Mucosa of rectum (tissue), 2 donors: ENCODE measurements around the gene NGF.
A peak's percentile ranks its signal among the peaks of the same experiment; 100 is the strongest.

Experiments
- H3K27ac ChIP-seq, 2 donors: one replicate each; pipeline ENCODE4 v1.7.0; 2013; ENCODE audit warnings: inconsistent platforms in 2 of 2, low read depth in 2 of 2, low read length in 2 of 2
- H3K27me3 ChIP-seq, 2 donors: one replicate each; pipeline ENCODE4 v1.7.0; 2013; ENCODE audit warnings: low read length in 2 of 2; ENCODE audit not compliant: control insufficient read depth in 2 of 2, insufficient read depth in 2 of 2
- H3K36me3 ChIP-seq, 2 donors: one replicate each; pipeline ENCODE4 v1.7.0; 2013; ENCODE audit warnings: low read length in 2 of 2; ENCODE audit not compliant: control insufficient read depth in 2 of 2, insufficient read depth in 2 of 2
- H3K4me1 ChIP-seq, 2 donors: one replicate each; pipeline ENCODE4 v1.7.0; 2013; ENCODE audit warnings: low read length in 2 of 2, mild to moderate bottlenecking in 1 of 2; ENCODE audit not compliant: control insufficient read depth in 2 of 2, insufficient read depth in 2 of 2
- H3K4me3 ChIP-seq, 2 donors: one replicate each; pipeline ENCODE4 v1.7.0; 2013; ENCODE audit warnings: low read length in 2 of 2
- H3K9ac ChIP-seq, 2 donors: one replicate each; pipeline ENCODE4 v1.7.0; 2013; ENCODE audit warnings: low read length in 2 of 2, low read depth in 1 of 2, mild to moderate bottlenecking in 1 of 2
- H3K9me3 ChIP-seq, 2 donors: one replicate each; pipeline ENCODE4 v1.7.0; 2013; ENCODE audit warnings: low read length in 2 of 2; ENCODE audit not compliant: control insufficient read depth in 2 of 2
- donor health status: healthy.
- donor health status: Normal muscosa, but diverticular disease.

Gene NGF

DNA sequence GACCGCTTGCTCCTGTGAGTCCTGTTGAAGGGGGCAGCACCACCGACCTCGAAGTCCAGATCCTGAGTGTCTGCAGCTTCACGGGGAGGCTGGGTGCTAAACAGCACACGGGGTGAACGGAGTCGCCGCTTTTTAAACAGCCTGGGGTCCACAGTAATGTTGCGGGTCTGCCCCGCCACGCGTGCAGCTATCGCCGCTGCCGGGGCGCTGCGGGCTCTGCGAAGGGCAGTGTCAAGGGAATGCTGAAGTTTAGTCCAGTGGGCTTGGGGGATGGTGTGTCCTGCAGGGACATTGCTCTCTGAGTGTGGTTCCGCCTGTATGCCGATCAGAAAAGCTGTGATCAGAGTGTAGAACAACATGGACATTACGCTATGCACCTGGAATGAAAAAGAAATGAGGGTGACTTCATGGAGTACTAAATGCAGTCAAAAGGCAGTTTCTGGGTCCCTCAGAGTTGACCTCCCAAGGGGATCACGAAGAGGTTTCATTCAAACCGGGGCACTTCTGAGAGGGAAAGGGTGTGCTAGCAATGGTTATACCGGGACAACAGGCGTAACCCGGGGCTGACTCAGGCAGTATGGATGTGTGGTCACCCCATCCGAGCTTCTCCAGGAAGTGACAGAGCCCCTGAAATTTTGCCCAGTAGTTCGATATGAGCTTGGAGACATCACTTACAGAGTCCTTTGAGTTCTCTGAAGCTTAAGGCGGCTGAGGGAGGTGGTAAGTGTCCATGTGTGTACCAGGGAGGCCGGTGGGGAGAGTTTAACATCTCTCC is 51.4 kb downstream of the NGF start:
- no peaks in the 10 kb centered on the region for H3K4me1 ChIP-seq

DNA sequence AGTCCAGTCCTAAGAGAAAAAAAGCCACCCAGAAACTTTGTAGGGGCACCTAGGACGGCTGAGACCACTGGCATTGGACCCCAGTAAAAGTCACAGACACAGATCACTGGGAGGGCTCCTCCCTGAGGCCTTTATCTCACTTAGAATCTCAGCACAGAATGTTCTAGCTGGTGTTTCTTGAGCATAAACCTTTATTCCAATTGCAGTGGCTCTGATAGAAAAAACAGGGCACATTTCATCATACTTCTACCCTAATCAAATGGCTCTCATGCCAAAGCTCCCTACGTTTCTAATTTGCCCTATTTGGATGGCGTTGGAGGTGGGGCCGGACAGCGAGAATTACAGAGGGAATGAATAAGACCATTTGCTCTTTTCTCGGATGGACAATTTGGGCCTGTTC is 53.8 kb downstream of the NGF start:
- Histone ChIP-seq H3K4me1 (no peaks in the 10 kb centered on the region), H3K27ac (peak overlapping the region in 1 of 2 donors; percentile 57), H3K27me3 (no peaks in the 10 kb centered on the region), H3K9me3 (no peaks in the 10 kb centered on the region), H3K36me3 (no peaks in the 10 kb centered on the region), H3K4me3 (no peak overlapping the region), H3K9ac (no peak overlapping the region)

More for the DNA sequence above, 51.4 kb downstream of the NGF start:
- H3K9ac ChIP-seq: no peak overlapping the region
- H3K4me3 ChIP-seq: no peak overlapping the region
- no peaks in the 10 kb centered on the region for H3K9me3 ChIP-seq
- H3K27ac ChIP-seq: no peak overlapping the region
- no peaks in the 10 kb centered on the region for H3K36me3 ChIP-seq
- H3K27me3 ChIP-seq: no peaks in the 10 kb centered on the region

DNA sequence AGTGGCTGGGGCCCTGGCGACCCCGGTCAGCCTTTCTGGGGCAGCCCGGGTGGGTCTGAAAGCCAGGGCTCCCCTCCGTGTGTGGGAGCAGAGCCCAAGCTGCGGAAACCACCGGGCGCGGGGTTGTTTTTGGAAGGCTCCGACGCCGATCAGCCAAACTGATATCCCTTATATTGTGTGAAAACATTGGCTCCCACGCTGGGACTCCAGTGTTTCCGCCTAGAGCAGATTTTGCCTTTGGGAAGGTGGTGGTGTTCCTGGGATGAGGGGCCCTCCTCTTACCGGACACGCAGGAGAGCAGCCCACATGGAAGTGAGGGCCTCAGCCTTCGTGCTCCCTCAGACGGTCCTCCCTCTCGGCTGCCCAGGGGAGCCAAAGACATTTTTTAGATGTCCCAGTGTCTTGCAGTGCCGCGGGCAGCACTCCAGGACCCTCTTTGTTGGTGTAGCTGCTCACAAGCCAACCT is 54.3 kb downstream of the NGF start:
- Histone ChIP-seq H3K9me3 (no peaks in the 10 kb centered on the region), H3K27ac (peak overlapping the region; percentile 48 to 57), H3K4me3 (no peak overlapping the region), H3K9ac (no peak overlapping the region), H3K4me1 (no peaks in the 10 kb centered on the region), H3K27me3 (no peaks in the 10 kb centered on the region), H3K36me3 (no peaks in the 10 kb centered on the region)

DNA sequence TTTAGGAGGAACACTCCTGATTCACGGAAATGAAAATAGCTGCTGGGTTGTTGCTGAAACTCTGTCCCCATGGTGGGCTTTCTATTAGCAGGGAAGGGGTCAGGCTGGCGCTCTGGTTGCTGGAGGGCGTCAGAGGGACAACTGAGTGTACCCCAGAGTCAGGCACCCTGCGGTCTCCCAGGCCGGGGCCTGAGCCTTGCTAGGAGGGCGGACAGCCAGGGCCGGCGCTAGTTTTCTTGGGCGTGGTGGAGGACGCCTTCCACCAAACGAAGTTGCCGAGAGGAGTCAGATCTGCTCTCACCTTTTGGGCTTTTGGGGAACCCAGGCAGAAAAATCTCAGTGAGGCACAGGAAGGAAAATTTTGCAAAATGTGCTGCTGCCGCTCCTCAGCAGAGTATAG is 54.8 kb downstream of the NGF start:
- Histone ChIP-seq H3K27ac (peak overlapping the region; percentile 48 to 57), H3K9me3 (no peaks in the 10 kb centered on the region), H3K4me1 (no peaks in the 10 kb centered on the region), H3K4me3 (no peak overlapping the region), H3K36me3 (no peaks in the 10 kb centered on the region), H3K9ac (peak overlapping the region in 1 of 2 donors; percentile 27), H3K27me3 (no peaks in the 10 kb centered on the region)

DNA sequence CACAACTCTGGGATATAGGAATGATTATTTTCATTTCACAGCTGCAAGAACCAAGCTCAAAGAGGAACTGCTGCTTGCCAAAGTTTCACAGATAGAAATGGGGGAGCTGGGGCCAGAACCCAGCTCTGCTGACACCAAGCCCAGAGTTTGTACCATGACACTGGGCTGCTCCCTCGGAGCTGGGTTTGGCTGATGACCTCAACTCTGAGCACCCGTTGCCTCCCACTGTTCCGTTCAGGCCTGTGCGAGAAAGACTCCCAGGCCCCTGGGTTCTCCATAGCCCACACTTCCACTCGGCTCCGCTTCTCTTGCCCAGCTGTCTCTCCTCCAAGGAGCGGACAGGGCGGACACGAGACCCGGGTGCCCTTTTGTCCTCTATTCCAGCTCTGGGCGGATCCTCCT is 55.2 kb downstream of the NGF start:
- Histone ChIP-seq H3K4me1 (no peaks in the 10 kb centered on the region), H3K36me3 (no peaks in the 10 kb centered on the region), H3K9me3 (no peaks in the 10 kb centered on the region), H3K4me3 (no peak overlapping the region), H3K27ac (peak overlapping the region; percentile 48 to 57), H3K9ac (no peak overlapping the region), H3K27me3 (no peaks in the 10 kb centered on the region)

DNA sequence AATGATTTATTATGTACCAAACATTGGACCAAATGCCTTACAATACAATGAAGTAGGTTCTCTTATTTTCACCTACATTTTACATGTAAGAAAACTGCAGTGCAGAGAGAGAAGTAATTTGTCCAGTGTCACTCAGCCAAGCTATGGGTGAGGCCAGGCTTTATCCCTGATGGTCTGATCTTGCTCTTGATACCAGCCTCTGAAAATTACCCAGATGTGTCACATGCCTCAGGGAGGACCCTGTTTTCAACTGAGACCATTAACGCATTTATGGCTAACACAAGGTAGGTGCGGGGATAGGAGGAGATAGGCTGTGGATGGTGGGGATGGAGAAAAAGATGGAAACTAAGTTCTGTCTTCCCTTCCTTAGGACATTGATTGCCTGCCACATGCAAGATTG is 56.9 kb downstream of the NGF start:
- no peak overlapping the region for H3K9ac ChIP-seq
- no peak overlapping the region for H3K4me3 ChIP-seq
- peaks cover 0 to 5% of the 10 kb centered on the region in 2 donors for H3K9me3 ChIP-seq
- H3K36me3 ChIP-seq: no peaks in the 10 kb centered on the region
- no peak overlapping the region for H3K27ac ChIP-seq
- no peaks in the 10 kb centered on the region for H3K4me1 ChIP-seq
- H3K27me3 ChIP-seq: no peaks in the 10 kb centered on the region

DNA sequence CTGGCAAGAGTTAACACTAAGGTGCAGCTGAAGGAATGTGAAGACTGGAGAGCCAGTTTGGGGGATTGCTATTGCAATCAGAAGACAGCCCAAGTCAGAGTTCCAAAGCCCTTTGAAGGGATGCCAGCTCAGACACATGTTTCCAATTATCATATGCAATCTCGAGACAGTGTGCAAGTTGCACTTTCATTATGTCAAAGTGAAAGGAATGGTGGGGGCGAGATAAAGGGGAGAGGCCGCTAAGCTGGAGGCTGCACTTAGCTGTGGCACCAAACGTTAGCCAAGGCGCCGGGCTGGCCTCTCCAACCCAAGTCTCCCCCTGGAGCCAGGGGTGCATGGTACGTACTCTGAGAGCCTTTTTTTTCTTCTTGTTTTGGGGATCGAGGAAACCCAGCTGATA is 58.0 kb downstream of the NGF start:
- Histone ChIP-seq H3K4me3 (no peak overlapping the region), H3K4me1 (no peaks in the 10 kb centered on the region), H3K9me3 (peaks cover 0 to 5% of the 10 kb centered on the region in 2 donors), H3K27me3 (no peaks in the 10 kb centered on the region), H3K36me3 (no peaks in the 10 kb centered on the region), H3K27ac (no peak overlapping the region), H3K9ac (no peak overlapping the region)

DNA sequence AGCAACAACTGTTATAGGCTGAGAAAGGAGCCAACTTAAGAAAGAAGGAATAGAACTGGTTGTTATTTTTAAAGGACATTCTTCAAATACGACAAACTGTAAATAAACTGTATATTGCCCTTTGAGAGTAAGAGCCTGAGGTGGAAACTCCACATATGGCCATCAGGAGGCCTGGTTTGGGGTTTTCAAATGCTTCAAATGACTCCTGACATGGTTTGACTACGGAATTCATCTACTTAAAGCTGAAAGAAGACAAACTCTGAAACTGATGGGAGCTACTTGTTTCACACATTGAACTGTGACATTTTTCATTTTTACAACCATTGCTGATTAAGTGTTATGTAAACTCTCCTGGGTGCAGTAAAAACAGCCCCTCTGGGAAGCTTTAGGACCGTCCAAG is 59.8 kb downstream of the NGF start:
- no peaks in the 10 kb centered on the region for H3K27me3 ChIP-seq
- no peak overlapping the region for H3K9ac ChIP-seq
- H3K9me3 ChIP-seq: peaks cover 0 to 5% of the 10 kb centered on the region in 2 donors
- no peaks in the 10 kb centered on the region for H3K36me3 ChIP-seq
- no peak overlapping the region for H3K4me3 ChIP-seq
- no peaks in the 10 kb centered on the region for H3K4me1 ChIP-seq
- no peak overlapping the region for H3K27ac ChIP-seq

DNA sequence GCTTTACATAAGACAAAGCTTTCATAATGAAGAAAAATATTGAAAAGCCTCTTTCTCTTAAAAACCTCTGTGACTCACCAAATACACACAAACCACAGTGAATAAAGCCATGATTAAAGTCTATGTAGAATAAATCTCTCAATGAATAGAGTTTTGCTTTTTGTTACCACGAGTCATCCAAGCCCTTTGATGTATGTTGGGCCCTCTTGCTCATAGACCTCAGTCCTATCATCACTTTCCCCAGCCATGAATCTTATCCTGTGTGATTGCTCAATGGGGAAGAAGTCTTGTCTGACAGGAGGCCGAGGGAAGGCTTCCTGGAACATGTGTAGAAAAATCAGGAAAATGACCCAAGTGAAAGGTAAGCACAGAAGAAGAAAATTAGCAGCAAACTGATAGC is 60.8 kb downstream of the NGF start:
- no peaks in the 10 kb centered on the region for H3K36me3 ChIP-seq
- H3K4me1 ChIP-seq: no peaks in the 10 kb centered on the region
- no peak overlapping the region for H3K4me3 ChIP-seq
- no peaks in the 10 kb centered on the region for H3K27me3 ChIP-seq
- no peak overlapping the region for H3K9ac ChIP-seq
- H3K27ac ChIP-seq: no peak overlapping the region
- peaks cover 0 to 5% of the 10 kb centered on the region in 2 donors for H3K9me3 ChIP-seq

DNA sequence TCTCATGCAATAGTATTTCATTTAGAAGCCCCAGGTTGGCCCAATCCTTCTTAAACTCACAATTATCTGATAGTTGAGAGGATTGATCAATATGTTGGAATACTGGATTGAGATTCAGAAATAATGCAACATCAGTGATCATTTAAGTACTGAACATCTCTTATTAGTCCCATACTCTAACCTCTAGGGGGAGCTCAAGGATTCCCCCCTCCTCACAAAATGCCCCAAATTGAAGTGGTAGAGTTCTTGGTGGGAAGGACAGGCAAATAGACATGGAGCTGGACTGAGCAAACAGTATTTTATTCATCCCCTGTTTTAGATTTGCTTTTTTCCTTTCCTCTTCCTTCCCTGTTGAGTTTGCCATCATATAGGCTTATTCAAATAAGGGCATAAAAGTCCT is 62.8 kb downstream of the NGF start:
- no peaks in the 10 kb centered on the region for H3K4me1 ChIP-seq
- no peak overlapping the region for H3K27ac ChIP-seq
- H3K9me3 ChIP-seq: peaks cover 0 to 5% of the 10 kb centered on the region in 2 donors
- no peak overlapping the region for H3K4me3 ChIP-seq
- no peaks in the 10 kb centered on the region for H3K36me3 ChIP-seq
- no peaks in the 10 kb centered on the region for H3K27me3 ChIP-seq
- H3K9ac ChIP-seq: no peak overlapping the region
